Activated T-cell treated with anti-CD3 and anti-CD28 coated beads, Interleukin-2, amount 50 U/mL, for 1 hour (primary cell): ENCODE measurements around the gene LDB1.

Experiments
- DNase-seq: peaks from one replicate; pipeline ENCODE4 v3.0.0-alpha.2; 2020

The LDB1 gene

GRCh38 chr10:102120142-102120990 lies at the start of gene LDB1:
Gene LDB1 (minus strand): TSS chr10:102120368. CDS start chr10:102120110, 258 bp downstream.
- DNase-seq, result peak; percentile 74

GRCh38 chr10:102167861-102168260 lies 47.7 kb upstream of the LDB1 start:
- no peak for DNase-seq

GRCh38 chr10:102163342-102163989 lies 43.3 kb upstream of the LDB1 start:
- DNase-seq, result no peak

- DNase-seq, result no peak
Observed at GRCh38 chr10:102159831-102160230, 39.7 kb upstream of the LDB1 start.

- no peak for DNase-seq
Observed at GRCh38 chr10:102159051-102159597, 39.0 kb upstream of the LDB1 start.

GRCh38 chr10:102157224-102157623 lies 37.1 kb upstream of the LDB1 start:
- DNase-seq, result no peak

GRCh38 chr10:102154466-102155116 lies 34.4 kb upstream of the LDB1 start:
- DNase-seq, result no peak

GRCh38 chr10:102153093-102153620 lies 33.0 kb upstream of the LDB1 start:
- DNase-seq, result no peak

- DNase-seq, result no peak
Observed at GRCh38 chr10:102152545-102152890, 32.4 kb upstream of the LDB1 start.

- peak; percentile 100 for DNase-seq
Observed at GRCh38 chr10:102151774-102152544, 31.8 kb upstream of the LDB1 start, which contains the start of gene NOLC1. Gene NOLC1 (plus strand): TSS chr10:102152389. CDS start chr10:102152411, 22 bp downstream.

GRCh38 chr10:102150970-102151773 lies 31.0 kb upstream of the LDB1 start:
- DNase-seq, result no peak

- no peak for DNase-seq
Observed at GRCh38 chr10:102148275-102148674, 28.1 kb upstream of the LDB1 start.

GRCh38 chr10:102147561-102147960 lies 27.4 kb upstream of the LDB1 start:
- DNase-seq, result no peak

- DNase-seq, result no peak
Observed at GRCh38 chr10:102146971-102147428, 26.8 kb upstream of the LDB1 start.

- no peak for DNase-seq
Observed at GRCh38 chr10:102141583-102142107, 21.5 kb upstream of the LDB1 start.

- no peak for DNase-seq
Observed at GRCh38 chr10:102140913-102141540, 20.9 kb upstream of the LDB1 start.

- no peak for DNase-seq
Observed at GRCh38 chr10:102140218-102140617, 20.1 kb upstream of the LDB1 start.

GRCh38 chr10:102139281-102140110 lies 19.3 kb upstream of the LDB1 start:
- no peak for DNase-seq

GRCh38 chr10:102135956-102136526 lies 15.9 kb upstream of the LDB1 start:
- DNase-seq, result no peak
